Neural cell (in vitro differentiated cells): ENCODE data around the gene PCDHGA8. TPM values are rescaled to one million over a fixed set of nuclear protein-coding genes. Genes with fewer than 3 reads are reported as not detected.

Experiments used
- H2AFZ ChIP-seq: fragments of 200-600, 300-800 bp; sonication (generic), shearing (Covaris generic); 2 replicates; pipeline ENCODE4 v1.6.0; 2014; ENCODE audit warnings: low read depth, mild to moderate bottlenecking, antibody characterized with exemption, low read length, moderate library complexity
- H3F3A ChIP-seq: fragments of 200-600 bp; shearing (Covaris generic); 2 replicates; pipeline ENCODE4 v1.6.1; 2016; ENCODE audit warnings: mild to moderate bottlenecking, moderate library complexity, mixed read lengths, antibody characterized with exemption, low read length; ENCODE audit not compliant: insufficient read depth, poor library complexity, severe bottlenecking
- H3K27ac ChIP-seq: fragments of 200-600, 300-800 bp; sonication (generic), shearing (Covaris generic); 2 replicates; pipeline ENCODE4 v1.5.1; 2014; ENCODE audit warnings: mild to moderate bottlenecking, low read length, moderate library complexity
- H3K27me3 ChIP-seq: fragments of 300-800, 200-600 bp; sonication (generic), shearing (Covaris generic); 2 replicates; pipeline ENCODE4 v1.6.0; 2014; ENCODE audit warnings: mild to moderate bottlenecking, low read depth, low read length, moderate library complexity; ENCODE audit not compliant: insufficient read depth
- H3K36me3 ChIP-seq: fragments of 300-800, 200-600 bp; sonication (generic), shearing (Covaris generic); 2 replicates; pipeline ENCODE4 v1.5.1; 2014; ENCODE audit warnings: mild to moderate bottlenecking, antibody characterized with exemption, low read length, moderate library complexity; ENCODE audit not compliant: insufficient read depth
- H3K4me2 ChIP-seq: fragments of 300-800, 200-600 bp; sonication (generic), shearing (Covaris generic); 2 replicates; pipeline ENCODE4 v1.6.0; 2014; ENCODE audit warnings: mild to moderate bottlenecking, low read length
- H3K4me3 ChIP-seq: fragments of 300-800, 200-600 bp; sonication (generic), shearing (Covaris generic); 2 replicates; pipeline ENCODE4 v1.5.1; 2014; ENCODE audit warnings: mild to moderate bottlenecking, low read length, moderate library complexity
- H3K79me2 ChIP-seq: fragments of 200-600 bp; shearing (Covaris generic); replicated peaks from 2 replicates; pipeline ENCODE4 v1.6.0; 2014; ENCODE audit warnings: mild to moderate bottlenecking, low read length, moderate library complexity; ENCODE audit not compliant: insufficient read depth
- H3K9ac ChIP-seq: fragments of 300-800, 200-600 bp; sonication (generic), shearing (Covaris generic); 2 replicates; pipeline ENCODE4 v1.6.1; 2016; ENCODE audit warnings: mild to moderate bottlenecking, low read length, mixed read lengths
- H3K9me2 ChIP-seq: fragments of 200-600 bp; shearing (Covaris generic); 2 replicates; pipeline ENCODE4 v1.6.1; 2016; ENCODE audit warnings: mild to moderate bottlenecking, low read length, mixed read lengths; ENCODE audit not compliant: insufficient read depth
- H3K9me3 ChIP-seq: fragments of 200-600, 300-800 bp; sonication (generic), shearing (Covaris generic); 2 replicates; pipeline ENCODE4 v1.6.1; 2016; ENCODE audit warnings: mild to moderate bottlenecking, mixed run types, low read length, moderate library complexity, mixed read lengths
- H4K20me1 ChIP-seq: fragments of 200-600 bp; shearing (Covaris generic); 2 replicates; pipeline ENCODE4 v1.6.1; 2016; ENCODE audit warnings: mild to moderate bottlenecking, mixed run types; ENCODE audit not compliant: insufficient read depth
- CTCF ChIP-seq: fragments of 450-650 bp; IDR thresholded peaks from 2 replicates; pipeline ENCODE4 v1.5.1; 2014; ENCODE audit warnings: antibody characterized with exemption, mild to moderate bottlenecking, moderate library complexity; ENCODE audit not compliant: poor library complexity, severe bottlenecking
- EP300 ChIP-seq: fragments of 450-650 bp; conservative IDR thresholded peaks from 2 replicates; pipeline ENCODE4 v1.6.1; 2014; ENCODE audit warnings: antibody characterized with exemption, mild to moderate bottlenecking, moderate library complexity; ENCODE audit not compliant: poor library complexity, severe bottlenecking
- EZH2 ChIP-seq: fragments of 200-600, 300-800 bp; shearing (Covaris generic), sonication (generic); IDR thresholded peaks from 2 replicates; pipeline ENCODE4 v1.6.1; 2014; ENCODE audit warnings: antibody characterized with exemption, low read length, borderline replicate concordance, mild to moderate bottlenecking; ENCODE audit not compliant: insufficient read depth, poor library complexity, severe bottlenecking
- MXI1 ChIP-seq: fragments of 450-650 bp; conservative IDR thresholded peaks from 2 replicates; pipeline ENCODE4 v1.6.1; 2014; ENCODE audit warnings: antibody characterized with exemption, mild to moderate bottlenecking; ENCODE audit not compliant: poor library complexity, severe bottlenecking
- POLR2AphosphoS5 ChIP-seq: IDR thresholded peaks from 2 replicates; pipeline ENCODE4 v1.6.1; 2012
- RAD21 ChIP-seq: fragments of 450-650 bp; conservative IDR thresholded peaks from 2 replicates; pipeline ENCODE4 v1.6.1; 2014; ENCODE audit warnings: antibody characterized with exemption, mild to moderate bottlenecking, moderate library complexity
- REST ChIP-seq: IDR thresholded peaks from 2 replicates; pipeline ENCODE4 v1.6.1; 2012; ENCODE audit warnings: borderline replicate concordance
- SMC3 ChIP-seq: fragments of 450-650 bp; conservative IDR thresholded peaks from 2 replicates; pipeline ENCODE4 v1.6.1; 2014; ENCODE audit warnings: antibody characterized with exemption, mild to moderate bottlenecking, moderate library complexity; ENCODE audit not compliant: poor library complexity
- TAF1 ChIP-seq: IDR thresholded peaks from 2 replicates; pipeline ENCODE4 v1.6.1; 2012; ENCODE audit warnings: low read depth
- polyA plus RNA-seq: library from polyadenylated mRNA; depleted of rRNA; stranded (reverse); fragments of >200 nt; gene quantifications from 2 replicates; pipeline ENCODE4 v1.2.3, GENCODE V29; 2014

PCDHGA8 gene
- polyA plus RNA-seq, 1 donor from 2014 or later = 0.19 TPM

GRCh38 chr5:141351591-141351990 is 40.8 kb upstream of the PCDHGA8 start:
- no peaks in the 10 kb centered on the region for H4K20me1 ChIP-seq
- H3K9me2 ChIP-seq = no peaks in the 10 kb centered on the region
- H3K9me3 ChIP-seq = peaks cover 21% of the 10 kb centered on the region
- H3K4me3 ChIP-seq = no peak overlapping the region
- no peak overlapping the region for H2AFZ ChIP-seq
- no peak overlapping the region for H3K9ac ChIP-seq
- H3K36me3 ChIP-seq = no peaks in the 10 kb centered on the region
- H3K27me3 ChIP-seq = no peaks in the 10 kb centered on the region
- no peak overlapping the region for H3K4me2 ChIP-seq
- no peak overlapping the region for H3K27ac ChIP-seq
- no peaks in the 10 kb centered on the region for H3F3A ChIP-seq
- no peak for TF ChIP-seq TAF1
- no peak for TF ChIP-seq RAD21
- no peak for TF ChIP-seq POLR2AphosphoS5
- no peak for TF ChIP-seq SMC3
- no peak for TF ChIP-seq MXI1
- TF ChIP-seq CTCF = no peak
- TF ChIP-seq REST = no peak
- no peak for TF ChIP-seq EZH2
- no peak for TF ChIP-seq EP300
- no peaks in the 10 kb centered on the region for H3K79me2 ChIP-seq

- H2AFZ ChIP-seq = no peak within 1 kb of the TSS
Observed at GRCh38 chr5:141354900-141355469, 37.4 kb upstream of the PCDHGA8 start, which contains the start of gene PCDHGA4. PCDHGA4 (plus strand) TSS chr5:141355021; CDS start chr5:141355108, 87 bp downstream.

More at GRCh38 chr5:141354900-141355469, 37.4 kb upstream of the PCDHGA8 start, which contains the start of gene PCDHGA4:
- Histone ChIP-seq H3K9ac (no peak within 1 kb of the TSS), H3K9me3 (peaks cover 33% of the 10 kb centered on the region), H3K4me2 (no peak within 1 kb of the TSS), H3K4me3 (no peak within 1 kb of the TSS), H3K9me2 (no peaks in the 10 kb centered on the region), H3K36me3 (no peaks in the 10 kb centered on the region), H4K20me1 (no peaks in the 10 kb centered on the region), H3F3A (no peaks in the 10 kb centered on the region), H3K27me3 (no peaks in the 10 kb centered on the region), H3K79me2 (no peaks in the 10 kb centered on the region), H3K27ac (no peak within 1 kb of the TSS)
- no peak for TF ChIP-seq RAD21
- TF ChIP-seq MXI1 = no peak
- no peak for TF ChIP-seq TAF1
- TF ChIP-seq POLR2AphosphoS5 = no peak
- no peak for TF ChIP-seq CTCF
- TF ChIP-seq EZH2 = no peak
- no peak for TF ChIP-seq SMC3
- no peak for TF ChIP-seq REST
- TF ChIP-seq EP300 = no peak
